WTC11 (cell line): ENCODE measurements around the gene VAMP2.

ENCODE experiments used
- GABPB1 ChIP-seq: sonication (generic); formaldehyde crosslinking; IDR thresholded peaks from 2 replicates; pipeline ENCODE4 v1.8.1; 2023; ENCODE audit warnings: mild to moderate bottlenecking, missing genetic modification reagents
- HMGA2 ChIP-seq: fragments of 250-450 bp; sonication (Bioruptor Pico); IDR thresholded peaks from 2 replicates; pipeline ENCODE4 v1.4.0; 2021; ENCODE audit warnings: mild to moderate bottlenecking, moderate library complexity
- MYBL2 ChIP-seq: sonication (generic); formaldehyde crosslinking; IDR thresholded peaks from 2 replicates; pipeline ENCODE4 v1.8.1; 2023; ENCODE audit warnings: mild to moderate bottlenecking, moderate library complexity, missing genetic modification reagents
- TEAD1 ChIP-seq: sonication (generic); formaldehyde crosslinking; IDR thresholded peaks from 2 replicates; pipeline ENCODE4 v1.8.0; 2022; ENCODE audit warnings: mild to moderate bottlenecking, missing genetic modification reagents
- TP53 ChIP-seq: sonication (generic); formaldehyde crosslinking; IDR thresholded peaks from 2 replicates; pipeline ENCODE4 v1.8.1; 2023; ENCODE audit warnings: mild to moderate bottlenecking, missing genetic modification reagents
- ZNF138 ChIP-seq: sonication (generic); formaldehyde crosslinking; conservative IDR thresholded peaks from 2 replicates; pipeline ENCODE4 v1.8.1; 2022; ENCODE audit warnings: mild to moderate bottlenecking, moderate library complexity, missing genetic modification reagents
- ZNF423 ChIP-seq: fragments of 250-450 bp; sonication (Bioruptor Pico); IDR thresholded peaks from 2 replicates; pipeline ENCODE4 v2.1.2; 2022; ENCODE audit warnings: mild to moderate bottlenecking, moderate library complexity
- TF ChIP-seq, protein P1 (sequence below): fragments of 200-600 bp; IDR thresholded peaks from 2 replicates; pipeline ENCODE4 v1.8.0; 2022; ENCODE audit warnings: antibody characterized with exemption
- TF ChIP-seq, protein P2 (sequence below): sonication (generic); formaldehyde crosslinking; IDR thresholded peaks from 2 replicates; pipeline ENCODE4 v1.8.1; 2022; ENCODE audit warnings: mild to moderate bottlenecking, missing genetic modification reagents, moderate library complexity, borderline replicate concordance
- TF ChIP-seq, protein P3 (sequence below): sonication (generic); formaldehyde crosslinking; IDR thresholded peaks from 2 replicates; pipeline ENCODE4 v1.8.1; 2023; ENCODE audit warnings: mild to moderate bottlenecking, moderate library complexity, missing genetic modification reagents
- TF ChIP-seq, protein P4 (sequence below): sonication (generic); formaldehyde crosslinking; IDR thresholded peaks from 2 replicates; pipeline ENCODE4 v1.8.0; 2022; ENCODE audit warnings: mild to moderate bottlenecking, missing genetic modification reagents
- TF ChIP-seq, protein P5 (sequence below): sonication (generic); formaldehyde crosslinking; IDR thresholded peaks from 2 replicates; pipeline ENCODE4 v1.8.1; 2023; ENCODE audit warnings: mild to moderate bottlenecking, missing genetic modification reagents, moderate library complexity

DNA sequence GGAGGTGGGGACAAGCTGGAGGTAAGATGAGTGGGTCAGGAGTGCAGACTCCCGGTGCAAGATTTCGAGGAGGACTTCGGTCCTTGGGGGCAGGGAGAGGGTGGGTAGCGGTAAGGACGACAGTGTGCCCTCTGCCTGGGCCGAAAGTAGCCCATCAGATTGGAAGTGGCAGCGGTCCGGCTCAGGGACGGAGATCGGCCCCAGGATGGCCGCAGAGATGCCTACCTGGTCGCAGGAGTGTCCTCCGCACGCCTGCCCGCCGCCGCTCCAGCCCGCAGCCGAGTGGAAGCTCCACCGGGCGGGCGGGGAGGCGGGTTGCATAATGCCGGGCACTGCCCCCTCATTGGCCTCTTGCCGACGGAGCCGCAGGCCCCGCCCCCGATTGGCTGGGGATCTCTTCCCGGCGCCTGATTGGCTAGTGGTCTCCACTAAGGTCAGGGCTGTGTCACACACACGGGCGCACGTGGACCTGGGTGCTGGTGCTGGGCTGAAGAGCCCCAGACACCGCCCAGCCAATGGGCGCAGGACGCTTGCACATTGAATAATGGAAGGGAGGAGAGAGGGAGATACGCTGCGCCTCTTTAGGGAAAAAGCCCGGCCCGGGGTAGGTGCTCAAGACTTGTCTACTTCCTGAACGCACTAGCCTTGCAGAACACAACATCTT is 10.5 kb downstream of the VAMP2 start, which contains the start of gene PER1:
- TF ChIP-seq, protein P1, sequence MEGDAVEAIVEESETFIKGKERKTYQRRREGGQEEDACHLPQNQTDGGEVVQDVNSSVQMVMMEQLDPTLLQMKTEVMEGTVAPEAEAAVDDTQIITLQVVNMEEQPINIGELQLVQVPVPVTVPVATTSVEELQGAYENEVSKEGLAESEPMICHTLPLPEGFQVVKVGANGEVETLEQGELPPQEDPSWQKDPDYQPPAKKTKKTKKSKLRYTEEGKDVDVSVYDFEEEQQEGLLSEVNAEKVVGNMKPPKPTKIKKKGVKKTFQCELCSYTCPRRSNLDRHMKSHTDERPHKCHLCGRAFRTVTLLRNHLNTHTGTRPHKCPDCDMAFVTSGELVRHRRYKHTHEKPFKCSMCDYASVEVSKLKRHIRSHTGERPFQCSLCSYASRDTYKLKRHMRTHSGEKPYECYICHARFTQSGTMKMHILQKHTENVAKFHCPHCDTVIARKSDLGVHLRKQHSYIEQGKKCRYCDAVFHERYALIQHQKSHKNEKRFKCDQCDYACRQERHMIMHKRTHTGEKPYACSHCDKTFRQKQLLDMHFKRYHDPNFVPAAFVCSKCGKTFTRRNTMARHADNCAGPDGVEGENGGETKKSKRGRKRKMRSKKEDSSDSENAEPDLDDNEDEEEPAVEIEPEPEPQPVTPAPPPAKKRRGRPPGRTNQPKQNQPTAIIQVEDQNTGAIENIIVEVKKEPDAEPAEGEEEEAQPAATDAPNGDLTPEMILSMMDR, result no peak
- TF ChIP-seq, protein P2, sequence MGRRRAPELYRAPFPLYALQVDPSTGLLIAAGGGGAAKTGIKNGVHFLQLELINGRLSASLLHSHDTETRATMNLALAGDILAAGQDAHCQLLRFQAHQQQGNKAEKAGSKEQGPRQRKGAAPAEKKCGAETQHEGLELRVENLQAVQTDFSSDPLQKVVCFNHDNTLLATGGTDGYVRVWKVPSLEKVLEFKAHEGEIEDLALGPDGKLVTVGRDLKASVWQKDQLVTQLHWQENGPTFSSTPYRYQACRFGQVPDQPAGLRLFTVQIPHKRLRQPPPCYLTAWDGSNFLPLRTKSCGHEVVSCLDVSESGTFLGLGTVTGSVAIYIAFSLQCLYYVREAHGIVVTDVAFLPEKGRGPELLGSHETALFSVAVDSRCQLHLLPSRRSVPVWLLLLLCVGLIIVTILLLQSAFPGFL, result no peak
- TF ChIP-seq, protein P3, sequence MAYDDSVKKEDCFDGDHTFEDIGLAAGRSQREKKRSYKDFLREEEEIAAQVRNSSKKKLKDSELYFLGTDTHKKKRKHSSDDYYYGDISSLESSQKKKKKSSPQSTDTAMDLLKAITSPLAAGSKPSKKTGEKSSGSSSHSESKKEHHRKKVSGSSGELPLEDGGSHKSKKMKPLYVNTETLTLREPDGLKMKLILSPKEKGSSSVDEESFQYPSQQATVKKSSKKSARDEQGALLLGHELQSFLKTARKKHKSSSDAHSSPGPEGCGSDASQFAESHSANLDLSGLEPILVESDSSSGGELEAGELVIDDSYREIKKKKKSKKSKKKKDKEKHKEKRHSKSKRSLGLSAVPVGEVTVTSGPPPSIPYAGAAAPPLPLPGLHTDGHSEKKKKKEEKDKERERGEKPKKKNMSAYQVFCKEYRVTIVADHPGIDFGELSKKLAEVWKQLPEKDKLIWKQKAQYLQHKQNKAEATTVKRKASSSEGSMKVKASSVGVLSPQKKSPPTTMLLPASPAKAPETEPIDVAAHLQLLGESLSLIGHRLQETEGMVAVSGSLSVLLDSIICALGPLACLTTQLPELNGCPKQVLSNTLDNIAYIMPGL (CRISPR knock-in tag), result no peak
- peak; percentile 69 for TF ChIP-seq GABPB1
- TF ChIP-seq HMGA2 (CRISPR knock-in tag), result no peak
- no peak for TF ChIP-seq ZNF138 (CRISPR knock-in tag)
- TF ChIP-seq MYBL2 (CRISPR knock-in tag), result peak; percentile 72; the same call in 1 of the 2 replicates
- TF ChIP-seq, protein P4, sequence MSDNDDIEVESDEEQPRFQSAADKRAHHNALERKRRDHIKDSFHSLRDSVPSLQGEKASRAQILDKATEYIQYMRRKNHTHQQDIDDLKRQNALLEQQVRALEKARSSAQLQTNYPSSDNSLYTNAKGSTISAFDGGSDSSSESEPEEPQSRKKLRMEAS, result peak; percentile 92
- TF ChIP-seq, protein P5, sequence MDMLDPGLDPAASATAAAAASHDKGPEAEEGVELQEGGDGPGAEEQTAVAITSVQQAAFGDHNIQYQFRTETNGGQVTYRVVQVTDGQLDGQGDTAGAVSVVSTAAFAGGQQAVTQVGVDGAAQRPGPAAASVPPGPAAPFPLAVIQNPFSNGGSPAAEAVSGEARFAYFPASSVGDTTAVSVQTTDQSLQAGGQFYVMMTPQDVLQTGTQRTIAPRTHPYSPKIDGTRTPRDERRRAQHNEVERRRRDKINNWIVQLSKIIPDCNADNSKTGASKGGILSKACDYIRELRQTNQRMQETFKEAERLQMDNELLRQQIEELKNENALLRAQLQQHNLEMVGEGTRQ (CRISPR knock-in tag), result peak; percentile 49; the same call in 1 of the 2 replicates
- no peak for TF ChIP-seq ZNF423 (CRISPR knock-in tag)
- no peak for TF ChIP-seq TEAD1
- TF ChIP-seq TP53 (CRISPR knock-in tag), result no peak; the same call in 1 of the 2 replicates
